WTC11 (cell line): ENCODE data around the gene SLC25A38. TPM values are rescaled to one million over a fixed set of nuclear protein-coding genes. Genes with fewer than 3 reads are reported as not detected.

Experiments
- AFF4 ChIP-seq: sonication (generic); formaldehyde crosslinking; IDR thresholded peaks from 2 replicates; pipeline ENCODE4 v1.8.1; 2023; ENCODE audit warnings: mild to moderate bottlenecking, missing genetic modification reagents, borderline replicate concordance
- ARID4B ChIP-seq: sonication (generic); formaldehyde crosslinking; IDR thresholded peaks from 2 replicates; pipeline ENCODE4 v1.8.0; 2023; ENCODE audit warnings: missing genetic modification reagents, mild to moderate bottlenecking, borderline replicate concordance
- ATF1 ChIP-seq: sonication (generic); formaldehyde crosslinking; IDR thresholded peaks from 2 replicates; pipeline ENCODE4 v1.8.1; 2023; ENCODE audit warnings: mild to moderate bottlenecking, moderate library complexity, missing genetic modification reagents
- CBFB ChIP-seq: sonication (generic); formaldehyde crosslinking; IDR thresholded peaks from 2 replicates; pipeline ENCODE4 v1.8.1; 2022; ENCODE audit warnings: mild to moderate bottlenecking, low read depth, missing genetic modification reagents
- CREB1 ChIP-seq: sonication (generic); formaldehyde crosslinking; IDR thresholded peaks from 2 replicates; pipeline ENCODE4 v1.8.0; 2023; ENCODE audit warnings: mild to moderate bottlenecking, missing genetic modification reagents
- ELF4 ChIP-seq: sonication (generic); formaldehyde crosslinking; IDR thresholded peaks from 2 replicates; pipeline ENCODE4 v1.8.1; 2022; ENCODE audit warnings: low read depth, mild to moderate bottlenecking, moderate library complexity, missing genetic modification reagents
- ERG ChIP-seq: fragments of 250-450 bp; sonication (Bioruptor Pico); IDR thresholded peaks from 2 replicates; pipeline ENCODE4 v1.8.0; 2021; ENCODE audit warnings: mild to moderate bottlenecking
- GTF2I ChIP-seq: fragments of 250-450 bp; sonication (Bioruptor Pico); conservative IDR thresholded peaks from 2 replicates; pipeline ENCODE4 v1.4.0; 2021; ENCODE audit warnings: mild to moderate bottlenecking
- JUN ChIP-seq: sonication (generic); formaldehyde crosslinking; IDR thresholded peaks from 2 replicates; pipeline ENCODE4 v1.8.0; 2023; ENCODE audit warnings: mild to moderate bottlenecking, missing genetic modification reagents
- KAT7 ChIP-seq: sonication (generic); formaldehyde crosslinking; IDR thresholded peaks from 2 replicates; pipeline ENCODE4 v1.8.1; 2023; ENCODE audit warnings: missing genetic modification reagents, mild to moderate bottlenecking, borderline replicate concordance
- MXD4 ChIP-seq: fragments of 250-450 bp; sonication (Bioruptor Pico); IDR thresholded peaks from 2 replicates; pipeline ENCODE4 v1.8.0; 2021; ENCODE audit warnings: mild to moderate bottlenecking, moderate library complexity, borderline replicate concordance
- NFATC4 ChIP-seq: fragments of 250-450 bp; sonication (Bioruptor Pico); IDR thresholded peaks from 2 replicates; pipeline ENCODE4 v1.9.0; 2021; ENCODE audit warnings: mild to moderate bottlenecking
- NR3C1 ChIP-seq: sonication (generic); formaldehyde crosslinking; conservative IDR thresholded peaks from 2 replicates; pipeline ENCODE4 v1.8.1; 2023; ENCODE audit warnings: low read depth, mild to moderate bottlenecking, missing genetic modification reagents
- PRDM15 ChIP-seq: sonication (generic); formaldehyde crosslinking; IDR thresholded peaks from 2 replicates; pipeline ENCODE4 v1.8.0; 2022; ENCODE audit warnings: missing genetic modification reagents
- SMAD3 ChIP-seq: sonication (generic); formaldehyde crosslinking; IDR thresholded peaks from 2 replicates; pipeline ENCODE4 v1.8.0; 2022; ENCODE audit warnings: missing genetic modification reagents, mild to moderate bottlenecking, borderline replicate concordance
- SOX15 ChIP-seq: fragments of 250-450 bp; sonication (Bioruptor Pico); IDR thresholded peaks from 2 replicates; pipeline ENCODE4 v1.9.0; 2021; ENCODE audit warnings: mild to moderate bottlenecking
- TEAD1 ChIP-seq: sonication (generic); formaldehyde crosslinking; IDR thresholded peaks from 2 replicates; pipeline ENCODE4 v1.8.0; 2022; ENCODE audit warnings: mild to moderate bottlenecking, missing genetic modification reagents
- ZNF232 ChIP-seq: sonication (generic); formaldehyde crosslinking; IDR thresholded peaks from 2 replicates; pipeline ENCODE4 v1.8.0; 2022; ENCODE audit warnings: mild to moderate bottlenecking, missing genetic modification reagents
- ZNF671 ChIP-seq: fragments of 250-450 bp; sonication (Bioruptor Pico); IDR thresholded peaks from 2 replicates; pipeline ENCODE4 v1.8.0; 2021; ENCODE audit warnings: mild to moderate bottlenecking
- total RNA-seq: library from RNA; stranded (reverse); gene quantifications from 3 replicates; pipeline ENCODE4 v1.2.3, GENCODE V29; 2021
- TF ChIP-seq, protein P1 (sequence below): sonication (generic); formaldehyde crosslinking; IDR thresholded peaks from 2 replicates; pipeline ENCODE4 v1.8.1; 2023; ENCODE audit warnings: mild to moderate bottlenecking, missing genetic modification reagents
- TF ChIP-seq, protein P2 (sequence below): sonication (generic); formaldehyde crosslinking; IDR thresholded peaks from 2 replicates; pipeline ENCODE4 v1.8.0; 2023; ENCODE audit warnings: mild to moderate bottlenecking, missing genetic modification reagents

SLC25A38 gene
- total RNA-seq, 1 experiment from 2014 or later = 34.9 TPM

DNA sequence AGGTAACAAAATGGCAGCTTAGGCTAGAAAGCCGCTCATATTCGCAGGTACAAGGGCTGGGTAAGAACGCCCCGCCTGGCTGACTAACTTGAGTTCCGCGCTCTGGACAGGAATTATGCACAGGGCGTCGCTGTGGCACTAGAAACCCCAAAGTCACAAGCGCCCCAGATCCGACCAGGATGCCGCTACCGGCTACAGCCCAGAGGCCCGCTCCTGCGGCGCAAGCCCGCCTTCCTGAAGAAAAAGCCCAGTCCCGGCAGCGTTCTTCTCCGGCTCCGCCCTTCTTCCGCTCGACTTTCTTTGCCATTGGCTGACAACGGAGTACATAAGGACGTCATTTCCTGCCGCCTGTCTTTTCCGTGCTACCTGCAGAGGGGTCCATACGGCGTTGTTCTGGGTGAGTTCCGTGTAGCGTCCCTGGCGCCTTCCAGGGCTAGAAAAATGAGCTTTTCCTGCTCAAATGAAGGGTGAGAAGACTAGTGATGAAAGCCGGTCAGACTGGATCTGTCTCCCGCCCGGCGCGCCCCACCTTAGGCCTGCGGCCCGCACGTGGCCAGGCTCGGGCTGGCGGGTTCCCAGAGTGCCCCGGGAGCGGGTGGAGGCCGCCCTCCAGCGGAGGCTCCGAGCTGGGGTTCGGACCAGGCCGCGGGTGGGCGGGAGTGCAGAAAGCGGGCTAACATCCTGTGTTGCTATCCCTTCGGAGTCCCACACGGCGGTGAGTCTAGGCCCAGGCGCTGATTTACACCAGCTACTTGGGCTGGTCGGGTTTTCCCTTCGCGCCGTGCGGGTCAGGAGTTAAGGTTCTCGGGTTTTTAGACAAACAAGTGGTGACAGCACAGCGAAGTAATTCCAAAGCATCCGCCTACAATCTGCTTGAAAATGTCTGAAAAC is 23.4 kb downstream of the SLC25A38 start, which contains the start of gene RPSA (continued):
- TF ChIP-seq, protein P1, sequence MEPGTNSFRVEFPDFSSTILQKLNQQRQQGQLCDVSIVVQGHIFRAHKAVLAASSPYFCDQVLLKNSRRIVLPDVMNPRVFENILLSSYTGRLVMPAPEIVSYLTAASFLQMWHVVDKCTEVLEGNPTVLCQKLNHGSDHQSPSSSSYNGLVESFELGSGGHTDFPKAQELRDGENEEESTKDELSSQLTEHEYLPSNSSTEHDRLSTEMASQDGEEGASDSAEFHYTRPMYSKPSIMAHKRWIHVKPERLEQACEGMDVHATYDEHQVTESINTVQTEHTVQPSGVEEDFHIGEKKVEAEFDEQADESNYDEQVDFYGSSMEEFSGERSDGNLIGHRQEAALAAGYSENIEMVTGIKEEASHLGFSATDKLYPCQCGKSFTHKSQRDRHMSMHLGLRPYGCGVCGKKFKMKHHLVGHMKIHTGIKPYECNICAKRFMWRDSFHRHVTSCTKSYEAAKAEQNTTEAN (CRISPR knock-in tag) = peak; percentile 89
- TF ChIP-seq ARID4B (CRISPR knock-in tag) = peak; percentile 65; the same call in 1 of the 2 replicates
- TF ChIP-seq, protein P2, sequence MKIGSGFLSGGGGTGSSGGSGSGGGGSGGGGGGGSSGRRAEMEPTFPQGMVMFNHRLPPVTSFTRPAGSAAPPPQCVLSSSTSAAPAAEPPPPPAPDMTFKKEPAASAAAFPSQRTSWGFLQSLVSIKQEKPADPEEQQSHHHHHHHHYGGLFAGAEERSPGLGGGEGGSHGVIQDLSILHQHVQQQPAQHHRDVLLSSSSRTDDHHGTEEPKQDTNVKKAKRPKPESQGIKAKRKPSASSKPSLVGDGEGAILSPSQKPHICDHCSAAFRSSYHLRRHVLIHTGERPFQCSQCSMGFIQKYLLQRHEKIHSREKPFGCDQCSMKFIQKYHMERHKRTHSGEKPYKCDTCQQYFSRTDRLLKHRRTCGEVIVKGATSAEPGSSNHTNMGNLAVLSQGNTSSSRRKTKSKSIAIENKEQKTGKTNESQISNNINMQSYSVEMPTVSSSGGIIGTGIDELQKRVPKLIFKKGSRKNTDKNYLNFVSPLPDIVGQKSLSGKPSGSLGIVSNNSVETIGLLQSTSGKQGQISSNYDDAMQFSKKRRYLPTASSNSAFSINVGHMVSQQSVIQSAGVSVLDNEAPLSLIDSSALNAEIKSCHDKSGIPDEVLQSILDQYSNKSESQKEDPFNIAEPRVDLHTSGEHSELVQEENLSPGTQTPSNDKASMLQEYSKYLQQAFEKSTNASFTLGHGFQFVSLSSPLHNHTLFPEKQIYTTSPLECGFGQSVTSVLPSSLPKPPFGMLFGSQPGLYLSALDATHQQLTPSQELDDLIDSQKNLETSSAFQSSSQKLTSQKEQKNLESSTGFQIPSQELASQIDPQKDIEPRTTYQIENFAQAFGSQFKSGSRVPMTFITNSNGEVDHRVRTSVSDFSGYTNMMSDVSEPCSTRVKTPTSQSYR (CRISPR knock-in tag) = no peak
- no peak for TF ChIP-seq GTF2I (CRISPR knock-in tag)
- TF ChIP-seq ERG (CRISPR knock-in tag) = no peak
- peak; percentile 90 for TF ChIP-seq JUN (CRISPR knock-in tag)
- TF ChIP-seq ZNF232 = 0 out of 2 replicates have a peak, but pooled peaks have one; percentile 11
- TF ChIP-seq MXD4 (CRISPR knock-in tag) = no peak
- TF ChIP-seq CBFB (CRISPR knock-in tag) = no peak
- TF ChIP-seq ZNF671 (CRISPR knock-in tag) = peak; percentile 47; the same call in 1 of the 2 replicates
- no peak for TF ChIP-seq NR3C1
- no peak for TF ChIP-seq KAT7
- no peak for TF ChIP-seq SOX15 (CRISPR knock-in tag)
- TF ChIP-seq AFF4 = no peak
- no peak for TF ChIP-seq ATF1
- TF ChIP-seq ELF4 (CRISPR knock-in tag) = no peak
- TF ChIP-seq CREB1 (CRISPR knock-in tag) = no peak; the same call in 1 of the 2 replicates
- peak; percentile 84 for TF ChIP-seq TEAD1 (CRISPR knock-in tag)
- TF ChIP-seq NFATC4 (CRISPR knock-in tag) = 0 out of 2 replicates have a peak, but pooled peaks have one; percentile 11
- TF ChIP-seq SMAD3 (CRISPR knock-in tag) = no peak; the same call in 1 of the 2 replicates
- TF ChIP-seq PRDM15 (CRISPR knock-in tag) = no peak
